ENCODE data around the gene TNFRSF8.

TNFRSF8 gene

GRCh38 chr1:12060500-12060899 lies 2.6 kb upstream of the TNFRSF8 start:
- DNase-seq (ENCODE audit: low spot score): no peak

GRCh38 chr1:12064073-12064969 lies 1.2 kb downstream of the TNFRSF8 start:
- DNase-seq (ENCODE audit: low spot score): no peak

DNA sequence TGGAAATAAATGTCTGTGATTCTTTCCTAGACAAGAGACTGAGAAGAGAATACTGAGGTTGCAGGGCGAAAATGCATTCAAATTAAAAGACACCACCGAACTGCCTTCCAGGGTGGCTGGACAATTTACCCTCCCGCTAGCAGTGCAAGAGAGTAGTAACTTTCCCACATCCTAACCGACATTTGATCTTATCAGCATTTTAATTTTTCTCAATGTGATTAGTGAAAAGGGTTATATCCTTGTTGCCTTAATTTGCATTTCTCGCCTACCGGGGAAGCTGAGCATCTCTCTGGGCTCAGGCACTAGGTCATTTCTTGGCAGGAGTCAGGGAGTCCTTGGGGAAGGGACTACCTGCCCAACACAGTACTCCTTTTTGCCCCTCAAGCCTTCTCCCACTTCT lies 2.8 kb downstream of the TNFRSF8 start:
- no peak for DNase-seq (ENCODE audit: low spot score)

GRCh38 chr1:12067900-12068821 lies 5.1 kb downstream of the TNFRSF8 start:
- no peak for DNase-seq (ENCODE audit: low spot score)

DNA sequence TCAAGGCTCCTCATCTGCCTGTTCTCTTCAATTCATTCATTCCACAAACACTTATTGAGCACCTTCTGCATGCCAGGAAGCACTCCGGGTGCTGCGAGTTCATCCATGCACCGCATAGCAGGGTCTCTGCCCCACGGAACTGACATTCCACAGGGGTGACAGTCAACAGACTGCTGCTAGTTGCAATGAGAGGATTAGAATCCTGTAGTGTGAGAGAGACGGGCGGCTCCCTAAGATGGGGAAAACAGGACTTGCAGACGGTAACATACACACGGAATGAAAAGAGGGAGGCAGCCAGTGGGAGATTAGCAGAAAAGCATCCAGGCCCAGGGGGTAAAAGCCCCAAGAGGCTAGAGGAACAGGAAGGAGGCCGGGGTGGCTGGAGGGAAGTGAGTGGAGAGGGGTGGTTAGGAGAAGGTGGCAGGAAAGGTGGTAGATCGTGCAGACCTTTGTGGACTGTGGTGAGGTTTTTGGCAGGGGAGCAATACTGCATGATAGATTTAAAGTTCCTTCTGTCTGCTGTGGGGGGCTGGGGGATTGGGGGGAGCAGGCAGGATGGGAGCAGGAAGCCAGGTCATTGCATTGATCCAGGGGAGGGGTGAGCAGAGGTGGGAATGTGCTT lies 6.6 kb downstream of the TNFRSF8 start:
- DNase-seq (ENCODE audit: low spot score): no peak

DNA sequence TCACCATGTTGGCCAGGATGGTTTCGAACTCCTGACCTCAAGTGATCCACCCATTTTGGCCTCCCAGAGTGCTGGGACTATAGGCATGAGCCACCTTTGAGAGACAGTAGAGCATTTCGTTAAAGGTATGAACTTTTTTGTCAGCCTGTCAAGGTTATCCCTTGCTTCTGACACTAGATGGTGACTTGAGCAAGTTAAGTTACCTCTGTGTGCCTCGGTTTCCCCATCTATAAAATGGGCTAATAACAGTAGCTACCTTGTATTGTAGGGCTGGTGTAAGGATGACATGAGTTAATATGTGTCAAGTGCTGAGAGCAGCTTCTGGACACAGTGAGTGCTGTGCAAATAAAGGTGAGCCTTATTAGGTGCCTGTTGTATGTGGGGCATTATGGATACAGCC lies 8.8 kb downstream of the TNFRSF8 start:
- no peak for DNase-seq (ENCODE audit: low spot score)

DNA sequence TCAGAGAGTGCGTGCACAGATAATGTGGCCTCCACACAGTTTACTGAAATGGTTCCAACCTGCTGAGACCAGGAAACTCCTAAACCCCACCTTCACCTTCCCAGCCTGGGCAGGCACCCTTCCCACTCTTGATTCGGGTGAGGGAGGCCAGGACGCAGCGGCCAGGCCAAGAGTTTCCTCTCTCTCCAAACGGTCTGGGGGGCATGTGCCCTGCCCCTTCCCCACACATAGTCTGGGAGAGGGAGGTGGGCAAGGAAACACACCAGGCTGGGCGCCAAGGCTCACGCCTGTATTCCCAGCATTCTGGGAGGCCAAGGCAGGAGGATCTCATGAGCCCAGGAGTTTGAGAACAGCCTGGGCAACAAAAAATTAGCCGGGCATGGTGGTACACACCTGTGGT lies 9.6 kb downstream of the TNFRSF8 start:
- no peak for DNase-seq (ENCODE audit: low spot score)

- no peak for DNase-seq (ENCODE audit: low spot score)
Measured at GRCh38 chr1:12073796-12074195, 10.7 kb downstream of the TNFRSF8 start.

DNA sequence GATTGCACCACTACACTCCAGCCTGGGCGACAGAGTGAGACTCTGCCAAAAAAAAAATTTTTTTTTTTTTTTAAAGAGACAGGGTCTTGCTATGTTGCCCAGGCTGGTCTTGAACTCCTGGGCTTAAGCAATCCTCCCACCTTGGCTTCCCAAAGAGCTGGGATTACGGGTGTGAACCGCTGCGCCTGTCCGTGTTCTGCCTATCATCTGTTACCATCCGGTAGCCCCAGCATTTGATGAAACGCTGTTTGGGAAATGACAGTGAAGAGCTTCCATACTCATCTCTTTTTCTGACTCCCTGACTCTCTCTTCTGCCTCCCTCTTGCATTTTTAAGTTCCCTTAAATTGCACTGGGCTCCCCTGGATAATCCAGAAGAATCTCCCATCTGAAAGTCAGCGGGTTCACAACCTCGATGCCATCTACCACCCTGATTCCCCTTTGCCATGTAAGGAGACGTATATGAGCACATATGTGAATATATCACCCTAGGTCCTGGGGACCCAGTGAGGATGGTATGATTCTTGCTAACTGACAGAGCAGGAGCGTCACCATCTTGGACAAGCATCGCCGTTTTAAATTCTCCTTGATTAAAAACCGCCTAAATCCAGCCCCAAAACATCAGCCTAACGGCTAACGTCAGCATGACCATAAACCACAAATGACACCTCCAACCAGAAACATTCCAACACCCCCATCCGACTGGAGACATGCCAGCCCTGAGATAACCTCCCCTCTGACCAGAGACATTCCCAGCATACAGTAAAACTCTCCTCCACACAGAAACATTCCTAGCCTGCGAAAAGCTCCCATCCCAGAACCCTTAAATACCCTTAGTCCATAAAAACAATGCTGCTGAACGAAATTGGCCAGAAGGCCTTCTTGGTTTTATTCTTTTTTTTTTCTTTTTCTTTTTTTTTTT lies 12.4 kb downstream of the TNFRSF8 start:
- no peak for DNase-seq (ENCODE audit: low spot score)

DNA sequence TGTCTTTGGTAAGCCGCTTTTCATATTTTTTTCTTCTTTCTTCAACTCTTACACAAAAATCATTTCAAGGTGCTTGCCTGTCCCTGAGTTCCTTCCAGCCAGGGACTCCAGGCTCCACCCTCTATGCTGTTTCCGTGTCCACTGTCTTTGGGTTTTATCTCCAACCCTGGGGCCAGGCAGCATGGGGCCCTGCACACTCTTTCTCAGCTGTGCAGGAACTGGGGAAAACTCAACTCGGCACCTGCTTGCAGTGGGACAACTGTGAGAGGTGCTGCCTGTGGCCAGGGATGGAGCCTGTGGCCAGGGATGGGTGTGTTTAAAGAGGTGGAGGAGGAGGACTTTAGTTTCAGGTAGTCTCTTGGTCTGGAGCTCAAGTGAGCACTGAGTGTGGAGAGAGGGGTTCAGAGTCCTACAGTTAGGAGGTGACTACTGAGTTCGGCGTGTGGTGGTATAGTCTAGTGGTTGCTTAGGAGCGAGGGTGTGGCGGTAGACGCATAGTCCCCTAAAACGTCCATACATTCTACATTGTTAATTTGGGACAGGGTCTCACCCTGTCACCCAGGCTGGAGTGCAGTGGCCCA lies 13.4 kb downstream of the TNFRSF8 start:
- no peak for DNase-seq (ENCODE audit: low spot score)

- DNase-seq (ENCODE audit: low spot score): no peak
Measured at GRCh38 chr1:12078575-12078937, 15.5 kb downstream of the TNFRSF8 start.

DNA sequence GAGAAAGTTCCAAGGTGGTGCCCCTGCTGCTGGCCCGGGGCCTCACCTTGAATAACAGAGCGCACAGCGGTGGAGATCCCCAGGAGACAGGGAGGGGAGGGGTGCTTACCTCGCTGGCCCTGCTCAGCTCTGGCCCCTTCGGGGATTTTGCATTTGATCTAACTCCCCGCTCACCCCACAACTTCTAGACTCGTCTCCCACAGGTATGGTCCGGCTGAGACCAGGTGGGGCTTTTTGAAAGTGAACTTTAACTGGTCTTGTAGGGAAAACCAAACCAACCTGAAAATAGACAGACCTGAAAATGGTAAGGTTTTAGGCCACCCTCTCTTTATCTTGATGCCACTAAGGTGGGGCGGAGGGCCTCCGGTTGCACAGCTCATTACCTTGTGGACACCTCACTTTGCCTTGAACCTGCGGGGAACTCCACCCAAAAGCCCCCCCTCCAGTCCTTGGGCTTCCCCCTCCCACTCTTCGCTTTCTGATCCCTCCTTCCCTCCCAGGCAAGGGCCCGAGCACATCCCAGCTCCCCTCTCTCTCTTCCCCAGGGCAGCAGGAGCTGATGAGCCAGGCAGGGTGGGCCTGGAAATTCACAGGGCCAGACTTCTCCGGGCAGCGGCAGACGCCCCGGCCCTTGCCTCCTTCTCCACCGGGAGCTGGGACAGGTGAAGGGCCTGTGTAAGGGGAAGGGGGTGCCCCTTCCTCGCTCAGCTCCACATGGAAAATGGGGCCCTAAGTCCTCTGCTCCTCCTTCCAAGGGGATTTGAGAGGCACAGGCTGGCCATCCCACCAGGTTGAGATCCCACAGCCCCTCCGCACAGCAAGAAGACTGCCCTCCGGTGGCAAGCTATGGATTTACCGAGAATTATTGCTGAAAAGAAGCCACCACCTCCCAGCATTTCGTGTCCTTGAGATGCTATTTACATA lies 16.1 kb downstream of the TNFRSF8 start:
- DNase-seq (ENCODE audit: low spot score): peak; percentile 43

- no peak for DNase-seq (ENCODE audit: low spot score)
Measured at GRCh38 chr1:12080156-12080555, 17.1 kb downstream of the TNFRSF8 start.

DNA sequence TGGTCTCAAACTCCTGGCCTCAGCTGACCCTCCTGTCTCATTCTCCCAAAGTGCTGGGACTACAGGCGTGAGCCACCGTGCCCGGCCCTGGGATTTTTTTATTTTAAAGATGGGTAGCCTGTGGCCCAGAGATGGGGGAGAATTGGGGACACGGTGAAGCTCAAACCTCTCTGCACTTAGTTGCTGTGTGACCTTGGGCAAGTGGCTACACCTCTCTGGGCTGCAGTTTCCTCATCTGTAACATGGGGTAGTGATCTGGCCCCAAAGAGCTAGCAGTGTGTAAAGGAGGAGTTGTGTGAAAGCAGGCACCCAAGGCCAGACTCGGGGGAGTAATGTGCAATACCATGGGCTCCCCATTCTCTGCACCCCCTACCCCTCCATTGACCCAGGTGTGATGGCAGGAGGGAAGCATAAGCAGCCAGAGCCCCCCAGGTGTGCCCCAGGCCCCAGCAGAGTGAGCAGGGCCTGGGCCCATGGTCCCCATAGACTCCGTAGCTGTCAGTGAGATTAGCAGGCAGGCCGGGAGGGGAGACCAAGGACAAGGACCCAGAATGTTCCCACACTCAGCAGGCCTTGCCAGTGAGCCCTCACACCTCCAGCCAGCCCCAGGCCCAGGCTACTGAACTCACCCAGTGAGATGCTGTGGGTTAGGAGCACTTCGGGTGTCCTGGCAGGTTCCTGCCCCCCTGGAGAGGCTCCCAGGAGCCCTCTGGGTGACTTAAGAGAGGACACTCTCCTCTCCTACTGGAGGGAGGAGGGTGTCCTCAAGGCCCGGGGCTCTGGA lies 17.9 kb downstream of the TNFRSF8 start:
- DNase-seq (ENCODE audit: low spot score): no peak

DNA sequence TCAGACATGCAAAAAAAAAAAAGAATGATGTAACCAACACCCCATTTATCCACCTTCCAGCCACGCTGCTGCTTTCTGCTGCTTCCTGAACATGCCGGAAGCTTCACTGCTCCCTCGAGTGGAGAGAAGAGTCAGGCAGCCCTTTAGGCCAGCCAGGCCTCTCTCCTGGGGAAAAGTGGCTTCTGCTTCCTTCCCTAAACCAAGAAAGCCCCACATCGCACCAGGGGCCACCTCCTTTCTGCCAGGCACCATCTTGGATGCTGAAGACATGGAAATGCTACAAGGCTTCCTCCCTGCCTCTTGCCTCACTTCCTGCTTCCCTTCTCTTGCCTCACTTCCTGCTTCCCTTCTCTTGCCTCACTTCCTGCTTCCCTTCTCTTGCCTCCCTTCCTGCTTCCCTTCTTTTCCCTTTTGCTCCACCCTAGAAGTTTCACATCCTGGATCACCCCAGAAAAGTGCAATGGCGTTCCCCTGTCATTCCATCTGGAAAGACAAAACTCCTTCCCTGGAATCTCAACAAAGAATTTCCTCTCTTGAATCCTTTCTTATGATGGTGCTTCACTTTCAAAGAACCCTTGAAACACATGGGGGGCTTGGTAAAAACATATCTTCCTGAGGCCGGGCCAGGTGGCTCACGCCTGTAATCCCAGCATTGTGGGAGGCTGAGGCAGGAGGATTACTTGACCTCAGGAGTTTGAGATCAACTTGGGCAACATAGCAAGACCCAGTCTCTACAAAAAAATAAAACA lies 18.7 kb downstream of the TNFRSF8 start:
- no peak for DNase-seq (ENCODE audit: low spot score)

GRCh38 chr1:12082988-12083387 lies 19.9 kb downstream of the TNFRSF8 start:
- DNase-seq (ENCODE audit: low spot score): no peak

GRCh38 chr1:12083766-12084165 lies 20.7 kb downstream of the TNFRSF8 start:
- no peak for DNase-seq (ENCODE audit: low spot score)

- DNase-seq (ENCODE audit: low spot score): no peak
Measured at GRCh38 chr1:12085643-12086260, 22.6 kb downstream of the TNFRSF8 start.
